HAP-1 (cell line): ENCODE measurements around the gene MANSC4.

Source experiments
- DNase-seq, 2 experiments: peaks; one replicate each; pipeline ENCODE4 v3.0.0-alpha.2; 2016 to 2020; ENCODE audit warnings: low spot score in 2 of 2
- H3K27me3 ChIP-seq: fragments of 250-450 bp; sonication (Bioruptor Pico); 2 replicates; pipeline ENCODE4 v1.5.1; 2020; ENCODE audit warnings: low read depth, mild to moderate bottlenecking, moderate library complexity
- H3K36me3 ChIP-seq: fragments of 250-450 bp; sonication (Bioruptor Pico); replicated peaks from 2 replicates; pipeline ENCODE4 v1.5.1; 2020; ENCODE audit warnings: mild to moderate bottlenecking
- H3K4me1 ChIP-seq: fragments of 250-450 bp; sonication (Bioruptor Pico); 2 replicates; pipeline ENCODE4 v1.5.1; 2020; ENCODE audit warnings: mild to moderate bottlenecking
- H3K4me3 ChIP-seq: fragments of 250-450 bp; sonication (Bioruptor Pico); 2 replicates; pipeline ENCODE4 v1.5.1; 2020; ENCODE audit warnings: mild to moderate bottlenecking, moderate library complexity
- H3K9me3 ChIP-seq: fragments of 250-450 bp; sonication (Bioruptor Pico); 2 replicates; pipeline ENCODE4 v1.5.1; 2020; ENCODE audit warnings: mild to moderate bottlenecking, moderate library complexity
- in situ Hi-C: fragments of 300-500 bp; cut with MboI; formaldehyde crosslinking; loops from 3 replicates; pipeline ENCODE4 v1.14.3; 2020; ENCODE audit warnings: low sequenced_read_pairs, inconsistent platforms, mixed read lengths

The MANSC4 gene

GRCh38 chr12:27810756-27811155 is 30.7 kb upstream of the MANSC4 start:
- DNase-seq: no peak
- in situ Hi-C loops: no loop called here
- H3K9me3 ChIP-seq: no peaks in the 10 kb centered on the region
- no peaks in the 10 kb centered on the region for H3K27me3 ChIP-seq
- H3K4me1 ChIP-seq: no peaks in the 10 kb centered on the region
- H3K4me3 ChIP-seq: no peak overlapping the region
- no peaks in the 10 kb centered on the region for H3K36me3 ChIP-seq

GRCh38 chr12:27808841-27809240 is 28.8 kb upstream of the MANSC4 start:
- no peaks in the 10 kb centered on the region for H3K27me3 ChIP-seq
- no peaks in the 10 kb centered on the region for H3K9me3 ChIP-seq
- no peak for DNase-seq
- H3K36me3 ChIP-seq: no peaks in the 10 kb centered on the region
- in situ Hi-C loops: no loop called here
- H3K4me1 ChIP-seq: no peaks in the 10 kb centered on the region
- H3K4me3 ChIP-seq: no peak overlapping the region

- no peaks in the 10 kb centered on the region for H3K27me3 ChIP-seq
- no peak overlapping the region for H3K4me3 ChIP-seq
- no peaks in the 10 kb centered on the region for H3K9me3 ChIP-seq
- no peaks in the 10 kb centered on the region for H3K4me1 ChIP-seq
- H3K36me3 ChIP-seq: no peaks in the 10 kb centered on the region
- DNase-seq: no peak
- in situ Hi-C loops: no loop called here
Measured at GRCh38 chr12:27807063-27807703, 27.1 kb upstream of the MANSC4 start.

- Histone ChIP-seq H3K4me3 (no peak overlapping the region), H3K27me3 (no peaks in the 10 kb centered on the region), H3K9me3 (no peaks in the 10 kb centered on the region), H3K4me1 (no peaks in the 10 kb centered on the region), H3K36me3 (no peaks in the 10 kb centered on the region)
- in situ Hi-C loops: no loop called here
- DNase-seq: no peak
Measured at GRCh38 chr12:27806259-27806658, 26.2 kb upstream of the MANSC4 start.

GRCh38 chr12:27805238-27805637 is 25.2 kb upstream of the MANSC4 start:
- Histone ChIP-seq H3K36me3 (no peaks in the 10 kb centered on the region), H3K27me3 (no peaks in the 10 kb centered on the region), H3K4me1 (no peaks in the 10 kb centered on the region), H3K4me3 (no peak overlapping the region), H3K9me3 (no peaks in the 10 kb centered on the region)
- in situ Hi-C loops: no loop called here
- no peak for DNase-seq

- in situ Hi-C loops: no loop called here
- Histone ChIP-seq H3K4me1 (no peaks in the 10 kb centered on the region), H3K4me3 (no peak overlapping the region), H3K36me3 (peaks cover 13% of the 10 kb centered on the region), H3K9me3 (no peaks in the 10 kb centered on the region), H3K27me3 (no peaks in the 10 kb centered on the region)
- no peak for DNase-seq
Measured at GRCh38 chr12:27802936-27803335, 22.9 kb upstream of the MANSC4 start.

- DNase-seq: no peak
- in situ Hi-C loops: no loop called here
- H3K36me3 ChIP-seq: peaks cover 17% of the 10 kb centered on the region
- no peak overlapping the region for H3K4me3 ChIP-seq
- H3K4me1 ChIP-seq: no peaks in the 10 kb centered on the region
- no peaks in the 10 kb centered on the region for H3K27me3 ChIP-seq
- H3K9me3 ChIP-seq: no peaks in the 10 kb centered on the region
Measured at GRCh38 chr12:27802511-27802910, 22.5 kb upstream of the MANSC4 start.

GRCh38 chr12:27801630-27802029 is 21.6 kb upstream of the MANSC4 start:
- no peaks in the 10 kb centered on the region for H3K27me3 ChIP-seq
- no peak for DNase-seq
- in situ Hi-C loops: no loop called here
- H3K4me1 ChIP-seq: no peaks in the 10 kb centered on the region
- H3K36me3 ChIP-seq: peaks cover 18% of the 10 kb centered on the region
- H3K4me3 ChIP-seq: no peak overlapping the region
- no peaks in the 10 kb centered on the region for H3K9me3 ChIP-seq

- Histone ChIP-seq H3K27me3 (no peaks in the 10 kb centered on the region), H3K36me3 (peaks cover 22% of the 10 kb centered on the region), H3K4me1 (no peaks in the 10 kb centered on the region), H3K9me3 (no peaks in the 10 kb centered on the region), H3K4me3 (no peak overlapping the region)
- in situ Hi-C loops: no loop called here
- DNase-seq: no peak
Measured at GRCh38 chr12:27800819-27801218, 20.8 kb upstream of the MANSC4 start.

- no peaks in the 10 kb centered on the region for H3K4me1 ChIP-seq
- H3K36me3 ChIP-seq: peaks cover 36% of the 10 kb centered on the region
- no peak overlapping the region for H3K4me3 ChIP-seq
- no peaks in the 10 kb centered on the region for H3K27me3 ChIP-seq
- in situ Hi-C loops: no loop called here
- H3K9me3 ChIP-seq: no peaks in the 10 kb centered on the region
- no peak for DNase-seq
Measured at GRCh38 chr12:27797301-27798025, 17.4 kb upstream of the MANSC4 start.

- Histone ChIP-seq H3K4me3 (no peak overlapping the region), H3K27me3 (no peaks in the 10 kb centered on the region), H3K36me3 (peaks cover 49% of the 10 kb centered on the region), H3K4me1 (no peaks in the 10 kb centered on the region), H3K9me3 (no peaks in the 10 kb centered on the region)
- in situ Hi-C loops: no loop called here
- DNase-seq: no peak
Measured at GRCh38 chr12:27796128-27796527, 16.1 kb upstream of the MANSC4 start.

- H3K4me3 ChIP-seq: no peak overlapping the region
- no peaks in the 10 kb centered on the region for H3K9me3 ChIP-seq
- no peaks in the 10 kb centered on the region for H3K27me3 ChIP-seq
- H3K36me3 ChIP-seq: peaks cover 49% of the 10 kb centered on the region
- no peak for DNase-seq
- in situ Hi-C loops: no loop called here
- H3K4me1 ChIP-seq: no peaks in the 10 kb centered on the region
Measured at GRCh38 chr12:27794818-27795584, 15.0 kb upstream of the MANSC4 start.

- Histone ChIP-seq H3K4me3 (no peak overlapping the region), H3K36me3 (peaks cover 31% of the 10 kb centered on the region), H3K9me3 (no peaks in the 10 kb centered on the region), H3K27me3 (no peaks in the 10 kb centered on the region), H3K4me1 (no peaks in the 10 kb centered on the region)
- no peak for DNase-seq
- in situ Hi-C loops: no loop called here
Measured at GRCh38 chr12:27790179-27790578, 10.1 kb upstream of the MANSC4 start.

- Histone ChIP-seq H3K9me3 (no peaks in the 10 kb centered on the region), H3K27me3 (no peaks in the 10 kb centered on the region), H3K4me3 (no peak overlapping the region), H3K4me1 (peaks cover 4% of the 10 kb centered on the region; the same call in 1 of the 2 replicates), H3K36me3 (peaks cover 22% of the 10 kb centered on the region)
- no peak for DNase-seq
- in situ Hi-C loops: no loop called here
Measured at GRCh38 chr12:27787559-27787958, 7.5 kb upstream of the MANSC4 start.
